ENCODE results near the gene RSPH1. TPM values are rescaled to one million over a fixed set of nuclear protein-coding genes. Genes with fewer than 3 reads are reported as not detected.

RSPH1 gene
- polyA plus RNA-seq, 2 of the 4 experiments (the other 2 are of a cell fraction), result 0.71 to 0.85 TPM

DNA sequence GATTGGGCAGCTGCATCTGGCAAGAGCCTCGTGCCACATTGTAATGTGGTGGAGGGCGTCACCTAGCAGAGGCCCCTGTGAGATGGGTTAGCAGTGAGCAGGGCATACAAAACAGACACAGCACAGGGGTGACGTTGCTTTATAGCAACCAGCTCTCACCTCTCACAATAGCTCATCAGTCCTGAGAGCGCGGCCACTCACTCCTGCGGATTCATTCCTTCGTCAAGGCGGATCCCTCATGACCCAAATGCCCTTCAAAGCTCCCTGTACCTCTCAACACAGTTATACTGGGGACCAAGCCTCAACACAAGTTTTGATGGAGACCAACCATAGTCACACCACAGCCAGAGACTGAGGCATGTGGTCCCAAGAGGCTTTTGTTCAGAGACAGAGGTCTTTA, 40.6 kb upstream of the RSPH1 start:
- TF ChIP-seq HOXB13 (CRISPR knock-in tag; IDR thresholded peaks at IDR 0.05; ENCODE audit: low read depth) (no peak), PHF8 (IDR thresholded peaks at IDR 0.05; ENCODE audit: borderline replicate concordance, low read depth) (no peak), ZC3H11A (IDR thresholded peaks at IDR 0.05) (no peak), MAZ (IDR thresholded peaks at IDR 0.05; ENCODE audit: borderline replicate concordance, low read depth, low read length) (no peak), JUN (IDR thresholded peaks at IDR 0.05) (no peak), FOSB (CRISPR knock-in tag; IDR thresholded peaks at IDR 0.05) (no peak), CHD2 (IDR thresholded peaks at IDR 0.05; ENCODE audit: low read length, partially characterized antibody) (no peak), ZNF302 (CRISPR knock-in tag; IDR thresholded peaks at IDR 0.05) (no peak), SREBF2 (IDR thresholded peaks at IDR 0.05) (no peak), HDAC2 (IDR thresholded peaks at IDR 0.05) (no peak), FOSL2 (IDR thresholded peaks at IDR 0.05) (no peak), FOSL2 (CRISPR knock-in tag; IDR thresholded peaks at IDR 0.05) (no peak), BHLHE40 (IDR thresholded peaks at IDR 0.05; ENCODE audit: low read depth, low read length) (no peak), MYC (IDR thresholded peaks at IDR 0.05; ENCODE audit: borderline replicate concordance, low read length) (no peak), ZSCAN20 (CRISPR knock-in tag; IDR thresholded peaks at IDR 0.05) (no peak)
- TF ChIP-seq, protein P1, sequence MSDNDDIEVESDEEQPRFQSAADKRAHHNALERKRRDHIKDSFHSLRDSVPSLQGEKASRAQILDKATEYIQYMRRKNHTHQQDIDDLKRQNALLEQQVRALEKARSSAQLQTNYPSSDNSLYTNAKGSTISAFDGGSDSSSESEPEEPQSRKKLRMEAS (IDR thresholded peaks at IDR 0.05), result no peak
- TF ChIP-seq, protein P2, sequence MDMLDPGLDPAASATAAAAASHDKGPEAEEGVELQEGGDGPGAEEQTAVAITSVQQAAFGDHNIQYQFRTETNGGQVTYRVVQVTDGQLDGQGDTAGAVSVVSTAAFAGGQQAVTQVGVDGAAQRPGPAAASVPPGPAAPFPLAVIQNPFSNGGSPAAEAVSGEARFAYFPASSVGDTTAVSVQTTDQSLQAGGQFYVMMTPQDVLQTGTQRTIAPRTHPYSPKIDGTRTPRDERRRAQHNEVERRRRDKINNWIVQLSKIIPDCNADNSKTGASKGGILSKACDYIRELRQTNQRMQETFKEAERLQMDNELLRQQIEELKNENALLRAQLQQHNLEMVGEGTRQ (IDR thresholded peaks at IDR 0.05), result no peak
- TF ChIP-seq, protein P3, sequence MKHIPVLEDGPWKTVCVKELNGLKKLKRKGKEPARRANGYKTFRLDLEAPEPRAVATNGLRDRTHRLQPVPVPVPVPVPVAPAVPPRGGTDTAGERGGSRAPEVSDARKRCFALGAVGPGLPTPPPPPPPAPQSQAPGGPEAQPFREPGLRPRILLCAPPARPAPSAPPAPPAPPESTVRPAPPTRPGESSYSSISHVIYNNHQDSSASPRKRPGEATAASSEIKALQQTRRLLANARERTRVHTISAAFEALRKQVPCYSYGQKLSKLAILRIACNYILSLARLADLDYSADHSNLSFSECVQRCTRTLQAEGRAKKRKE (CRISPR knock-in tag; IDR thresholded peaks at IDR 0.05; ENCODE audit: low read depth), result no peak
- TF ChIP-seq, protein P4, sequence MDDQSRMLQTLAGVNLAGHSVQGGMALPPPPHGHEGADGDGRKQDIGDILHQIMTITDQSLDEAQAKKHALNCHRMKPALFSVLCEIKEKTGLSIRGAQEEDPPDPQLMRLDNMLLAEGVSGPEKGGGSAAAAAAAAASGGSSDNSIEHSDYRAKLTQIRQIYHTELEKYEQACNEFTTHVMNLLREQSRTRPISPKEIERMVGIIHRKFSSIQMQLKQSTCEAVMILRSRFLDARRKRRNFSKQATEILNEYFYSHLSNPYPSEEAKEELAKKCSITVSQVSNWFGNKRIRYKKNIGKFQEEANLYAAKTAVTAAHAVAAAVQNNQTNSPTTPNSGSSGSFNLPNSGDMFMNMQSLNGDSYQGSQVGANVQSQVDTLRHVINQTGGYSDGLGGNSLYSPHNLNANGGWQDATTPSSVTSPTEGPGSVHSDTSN (IDR thresholded peaks at IDR 0.05), result no peak
- no peak for ATAC-seq
- FAIRE-seq, result no peak
- H3K9me3 ChIP-seq, result no peaks in the 10 kb centered on the region
- no peak overlapping the region for H3K27ac ChIP-seq
- POLR2A ChIA-PET, result no interaction called here
- no peak for DNase-seq (ENCODE audit: low read depth in 1 of 2, low spot score in 1 of 2)
- H3K4me2 ChIP-seq, result no peak overlapping the region
- 79% methylated on average over 8 of the region's 8 CpGs for WGBS (ENCODE audit: missing lambda C conversion rate)
- no peak overlapping the region for H3K4me3 ChIP-seq
- no peaks in the 10 kb centered on the region for H3K4me1 ChIP-seq
- CTCF ChIA-PET, result interaction anchor here (1.2 to 1.4 kb wide), 6 partner anchors 9 to 227 kb away, joined by 3 to 6 read pairs (median 4); no protein-coding TSS in a partner anchor

DNA sequence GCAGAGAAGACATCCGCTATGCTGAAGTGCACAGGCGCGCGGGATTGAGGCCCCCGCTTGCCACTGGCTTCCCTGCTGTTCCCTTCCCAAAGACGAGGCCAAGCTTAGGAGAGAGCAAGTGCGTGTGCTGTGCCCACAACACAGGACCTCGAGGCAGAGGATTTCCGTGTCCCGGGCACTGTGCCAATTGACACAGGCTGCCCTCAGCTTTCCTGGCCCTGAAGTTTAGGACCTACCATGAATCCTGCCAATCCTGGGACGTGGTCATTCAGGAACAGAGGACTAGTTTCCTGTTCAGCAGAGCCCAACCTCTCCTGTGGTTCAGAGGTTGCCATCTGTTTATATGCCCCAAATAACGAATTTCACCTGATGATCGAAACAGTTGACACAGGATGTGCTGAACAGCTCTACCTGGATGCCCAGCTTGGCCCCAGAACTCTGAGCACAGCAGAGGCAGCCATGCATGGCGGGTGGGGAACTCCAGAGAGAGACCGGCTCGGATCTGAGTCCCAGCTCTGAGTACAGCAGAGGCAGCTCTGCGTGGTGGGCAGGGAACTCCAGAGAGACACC, 39.7 kb upstream of the RSPH1 start:
- H3K4me2 ChIP-seq, result no peak overlapping the region
- DNase-seq (ENCODE audit: low read depth in 1 of 2, low spot score in 1 of 2) (no peak), FAIRE-seq (no peak), ATAC-seq (no peak)
- no peak overlapping the region for H3K4me3 ChIP-seq
- H3K9me3 ChIP-seq, result no peaks in the 10 kb centered on the region
- CTCF ChIA-PET, result interaction anchor here (1.1 to 1.4 kb wide), 3 partner anchors 21 to 226 kb away, joined by 3 to 6 read pairs (median 5); no protein-coding TSS in a partner anchor
- TF ChIP-seq, protein P5, sequence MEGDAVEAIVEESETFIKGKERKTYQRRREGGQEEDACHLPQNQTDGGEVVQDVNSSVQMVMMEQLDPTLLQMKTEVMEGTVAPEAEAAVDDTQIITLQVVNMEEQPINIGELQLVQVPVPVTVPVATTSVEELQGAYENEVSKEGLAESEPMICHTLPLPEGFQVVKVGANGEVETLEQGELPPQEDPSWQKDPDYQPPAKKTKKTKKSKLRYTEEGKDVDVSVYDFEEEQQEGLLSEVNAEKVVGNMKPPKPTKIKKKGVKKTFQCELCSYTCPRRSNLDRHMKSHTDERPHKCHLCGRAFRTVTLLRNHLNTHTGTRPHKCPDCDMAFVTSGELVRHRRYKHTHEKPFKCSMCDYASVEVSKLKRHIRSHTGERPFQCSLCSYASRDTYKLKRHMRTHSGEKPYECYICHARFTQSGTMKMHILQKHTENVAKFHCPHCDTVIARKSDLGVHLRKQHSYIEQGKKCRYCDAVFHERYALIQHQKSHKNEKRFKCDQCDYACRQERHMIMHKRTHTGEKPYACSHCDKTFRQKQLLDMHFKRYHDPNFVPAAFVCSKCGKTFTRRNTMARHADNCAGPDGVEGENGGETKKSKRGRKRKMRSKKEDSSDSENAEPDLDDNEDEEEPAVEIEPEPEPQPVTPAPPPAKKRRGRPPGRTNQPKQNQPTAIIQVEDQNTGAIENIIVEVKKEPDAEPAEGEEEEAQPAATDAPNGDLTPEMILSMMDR (IDR thresholded peaks at IDR 0.05), result no peak
- TF ChIP-seq, protein P6, sequence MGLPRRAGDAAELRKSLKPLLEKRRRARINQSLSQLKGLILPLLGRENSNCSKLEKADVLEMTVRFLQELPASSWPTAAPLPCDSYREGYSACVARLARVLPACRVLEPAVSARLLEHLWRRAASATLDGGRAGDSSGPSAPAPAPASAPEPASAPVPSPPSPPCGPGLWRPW (IDR thresholded peaks at IDR 0.05), result no peak
- TF ChIP-seq NR3C1 (IDR thresholded peaks at IDR 0.05) (no peak), RFX5 (IDR thresholded peaks at IDR 0.05) (no peak), HEYL (CRISPR knock-in tag; IDR thresholded peaks at IDR 0.05) (no peak), MAZ (IDR thresholded peaks at IDR 0.05; ENCODE audit: borderline replicate concordance, low read depth, low read length) (no peak), EHF (CRISPR knock-in tag; IDR thresholded peaks at IDR 0.05) (no peak)
- TF ChIP-seq, protein P7, sequence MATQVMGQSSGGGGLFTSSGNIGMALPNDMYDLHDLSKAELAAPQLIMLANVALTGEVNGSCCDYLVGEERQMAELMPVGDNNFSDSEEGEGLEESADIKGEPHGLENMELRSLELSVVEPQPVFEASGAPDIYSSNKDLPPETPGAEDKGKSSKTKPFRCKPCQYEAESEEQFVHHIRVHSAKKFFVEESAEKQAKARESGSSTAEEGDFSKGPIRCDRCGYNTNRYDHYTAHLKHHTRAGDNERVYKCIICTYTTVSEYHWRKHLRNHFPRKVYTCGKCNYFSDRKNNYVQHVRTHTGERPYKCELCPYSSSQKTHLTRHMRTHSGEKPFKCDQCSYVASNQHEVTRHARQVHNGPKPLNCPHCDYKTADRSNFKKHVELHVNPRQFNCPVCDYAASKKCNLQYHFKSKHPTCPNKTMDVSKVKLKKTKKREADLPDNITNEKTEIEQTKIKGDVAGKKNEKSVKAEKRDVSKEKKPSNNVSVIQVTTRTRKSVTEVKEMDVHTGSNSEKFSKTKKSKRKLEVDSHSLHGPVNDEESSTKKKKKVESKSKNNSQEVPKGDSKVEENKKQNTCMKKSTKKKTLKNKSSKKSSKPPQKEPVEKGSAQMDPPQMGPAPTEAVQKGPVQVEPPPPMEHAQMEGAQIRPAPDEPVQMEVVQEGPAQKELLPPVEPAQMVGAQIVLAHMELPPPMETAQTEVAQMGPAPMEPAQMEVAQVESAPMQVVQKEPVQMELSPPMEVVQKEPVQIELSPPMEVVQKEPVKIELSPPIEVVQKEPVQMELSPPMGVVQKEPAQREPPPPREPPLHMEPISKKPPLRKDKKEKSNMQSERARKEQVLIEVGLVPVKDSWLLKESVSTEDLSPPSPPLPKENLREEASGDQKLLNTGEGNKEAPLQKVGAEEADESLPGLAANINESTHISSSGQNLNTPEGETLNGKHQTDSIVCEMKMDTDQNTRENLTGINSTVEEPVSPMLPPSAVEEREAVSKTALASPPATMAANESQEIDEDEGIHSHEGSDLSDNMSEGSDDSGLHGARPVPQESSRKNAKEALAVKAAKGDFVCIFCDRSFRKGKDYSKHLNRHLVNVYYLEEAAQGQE (IDR thresholded peaks at IDR 0.05), result no peak
- no peak overlapping the region for H3K27ac ChIP-seq
- WGBS (ENCODE audit: missing lambda C conversion rate), result 76% methylated on average over 6 of the region's 17 CpGs
- POLR2A ChIA-PET, result no interaction called here
- no peaks in the 10 kb centered on the region for H3K4me1 ChIP-seq
